Tibial nerve (tissue), 4 donors: ENCODE data around the gene CAPN13.

ENCODE experiments used
- EP300 ChIP-seq, 2 donors: sonication (generic); formaldehyde crosslinking; IDR thresholded peaks; one replicate each; pipeline ENCODE4 v1.6.1; 2017; ENCODE audit warnings: antibody characterized with exemption in 2 of 2, mild to moderate bottlenecking in 1 of 2
- POLR2A ChIP-seq, 2 donors: fragments of 450-650 bp; IDR thresholded peaks; one replicate each; pipeline ENCODE4 v1.6.1; 2017; ENCODE audit warnings: antibody characterized with exemption in 2 of 2, mild to moderate bottlenecking in 2 of 2, moderate library complexity in 2 of 2
- TF ChIP-seq, protein P1 (sequence below), 5 experiments: fragments of 200-600 bp in 3 of 5; fragments of 450-650 bp in 2 of 5; sonication (generic) in 3 of 5; IDR thresholded peaks; one replicate each; pipeline ENCODE4 v1.5.1; 2016 to 2019; ENCODE audit warnings: antibody characterized with exemption in 5 of 5, mild to moderate bottlenecking in 3 of 5, moderate library complexity in 2 of 5

DNA sequence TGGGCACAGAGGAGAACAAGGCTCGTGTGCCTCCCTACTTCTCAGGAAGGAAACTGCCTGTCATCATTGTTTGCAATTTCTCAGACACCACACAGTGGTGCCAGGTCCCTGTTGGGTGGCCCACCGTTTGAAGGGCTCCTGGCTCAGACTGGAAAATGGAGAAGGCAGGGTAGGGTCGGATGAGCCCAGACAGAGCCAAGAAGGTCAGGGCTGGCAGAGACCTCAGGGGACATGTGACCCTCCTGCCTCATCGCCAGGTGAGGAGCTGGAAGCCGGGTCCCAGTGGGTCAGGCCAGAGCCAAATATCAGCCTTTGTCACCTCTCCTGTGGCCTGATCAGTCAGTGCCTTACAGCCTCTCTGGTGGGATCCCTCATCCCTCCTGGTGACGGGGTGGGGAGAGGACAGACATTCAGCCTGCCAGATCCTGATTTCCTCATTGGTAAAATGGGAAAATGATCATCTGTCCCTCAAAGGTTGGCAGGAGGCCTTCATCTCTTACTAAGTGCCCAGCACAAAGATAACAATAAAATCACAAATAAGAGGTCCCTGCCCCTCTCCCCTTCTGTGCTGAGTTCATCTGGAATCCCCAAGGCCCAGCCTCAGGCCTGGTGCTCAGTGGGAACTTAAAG is 117.6 kb downstream of the CAPN13 start:
- TF ChIP-seq EP300 (IDR thresholded peaks at IDR 0.05) (no peak), POLR2A (IDR thresholded peaks at IDR 0.05) (no peak)
- TF ChIP-seq, protein P1, sequence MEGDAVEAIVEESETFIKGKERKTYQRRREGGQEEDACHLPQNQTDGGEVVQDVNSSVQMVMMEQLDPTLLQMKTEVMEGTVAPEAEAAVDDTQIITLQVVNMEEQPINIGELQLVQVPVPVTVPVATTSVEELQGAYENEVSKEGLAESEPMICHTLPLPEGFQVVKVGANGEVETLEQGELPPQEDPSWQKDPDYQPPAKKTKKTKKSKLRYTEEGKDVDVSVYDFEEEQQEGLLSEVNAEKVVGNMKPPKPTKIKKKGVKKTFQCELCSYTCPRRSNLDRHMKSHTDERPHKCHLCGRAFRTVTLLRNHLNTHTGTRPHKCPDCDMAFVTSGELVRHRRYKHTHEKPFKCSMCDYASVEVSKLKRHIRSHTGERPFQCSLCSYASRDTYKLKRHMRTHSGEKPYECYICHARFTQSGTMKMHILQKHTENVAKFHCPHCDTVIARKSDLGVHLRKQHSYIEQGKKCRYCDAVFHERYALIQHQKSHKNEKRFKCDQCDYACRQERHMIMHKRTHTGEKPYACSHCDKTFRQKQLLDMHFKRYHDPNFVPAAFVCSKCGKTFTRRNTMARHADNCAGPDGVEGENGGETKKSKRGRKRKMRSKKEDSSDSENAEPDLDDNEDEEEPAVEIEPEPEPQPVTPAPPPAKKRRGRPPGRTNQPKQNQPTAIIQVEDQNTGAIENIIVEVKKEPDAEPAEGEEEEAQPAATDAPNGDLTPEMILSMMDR (IDR thresholded peaks at IDR 0.05): no peak
